Neural cell (in vitro differentiated cells): ENCODE results near the gene MXRA5. TPM values are rescaled to one million over a fixed set of nuclear protein-coding genes. Genes with fewer than 3 reads are reported as not detected.

ENCODE experiments used
- H2AFZ ChIP-seq: fragments of 200-600, 300-800 bp; sonication (generic), shearing (Covaris generic); 2 replicates; pipeline ENCODE4 v1.6.0; 2014; ENCODE audit warnings: low read depth, mild to moderate bottlenecking, antibody characterized with exemption, low read length, moderate library complexity
- H3F3A ChIP-seq: fragments of 200-600 bp; shearing (Covaris generic); 2 replicates; pipeline ENCODE4 v1.6.1; 2016; ENCODE audit warnings: mild to moderate bottlenecking, moderate library complexity, mixed read lengths, antibody characterized with exemption, low read length; ENCODE audit not compliant: insufficient read depth, poor library complexity, severe bottlenecking
- H3K27ac ChIP-seq: fragments of 200-600, 300-800 bp; sonication (generic), shearing (Covaris generic); 2 replicates; pipeline ENCODE4 v1.5.1; 2014; ENCODE audit warnings: mild to moderate bottlenecking, low read length, moderate library complexity
- H3K27me3 ChIP-seq: fragments of 300-800, 200-600 bp; sonication (generic), shearing (Covaris generic); 2 replicates; pipeline ENCODE4 v1.6.0; 2014; ENCODE audit warnings: mild to moderate bottlenecking, low read depth, low read length, moderate library complexity; ENCODE audit not compliant: insufficient read depth
- H3K36me3 ChIP-seq: fragments of 300-800, 200-600 bp; sonication (generic), shearing (Covaris generic); 2 replicates; pipeline ENCODE4 v1.5.1; 2014; ENCODE audit warnings: mild to moderate bottlenecking, antibody characterized with exemption, low read length, moderate library complexity; ENCODE audit not compliant: insufficient read depth
- H3K4me2 ChIP-seq: fragments of 300-800, 200-600 bp; sonication (generic), shearing (Covaris generic); 2 replicates; pipeline ENCODE4 v1.6.0; 2014; ENCODE audit warnings: mild to moderate bottlenecking, low read length
- H3K4me3 ChIP-seq: fragments of 300-800, 200-600 bp; sonication (generic), shearing (Covaris generic); 2 replicates; pipeline ENCODE4 v1.5.1; 2014; ENCODE audit warnings: mild to moderate bottlenecking, low read length, moderate library complexity
- H3K79me2 ChIP-seq: fragments of 200-600 bp; shearing (Covaris generic); replicated peaks from 2 replicates; pipeline ENCODE4 v1.6.0; 2014; ENCODE audit warnings: mild to moderate bottlenecking, low read length, moderate library complexity; ENCODE audit not compliant: insufficient read depth
- H3K9ac ChIP-seq: fragments of 300-800, 200-600 bp; sonication (generic), shearing (Covaris generic); 2 replicates; pipeline ENCODE4 v1.6.1; 2016; ENCODE audit warnings: mild to moderate bottlenecking, low read length, mixed read lengths
- H3K9me2 ChIP-seq: fragments of 200-600 bp; shearing (Covaris generic); 2 replicates; pipeline ENCODE4 v1.6.1; 2016; ENCODE audit warnings: mild to moderate bottlenecking, low read length, mixed read lengths; ENCODE audit not compliant: insufficient read depth
- H3K9me3 ChIP-seq: fragments of 200-600, 300-800 bp; sonication (generic), shearing (Covaris generic); 2 replicates; pipeline ENCODE4 v1.6.1; 2016; ENCODE audit warnings: mild to moderate bottlenecking, mixed run types, low read length, moderate library complexity, mixed read lengths
- H4K20me1 ChIP-seq: fragments of 200-600 bp; shearing (Covaris generic); 2 replicates; pipeline ENCODE4 v1.6.1; 2016; ENCODE audit warnings: mild to moderate bottlenecking, mixed run types; ENCODE audit not compliant: insufficient read depth
- EP300 ChIP-seq: fragments of 450-650 bp; conservative IDR thresholded peaks from 2 replicates; pipeline ENCODE4 v1.6.1; 2014; ENCODE audit warnings: antibody characterized with exemption, mild to moderate bottlenecking, moderate library complexity; ENCODE audit not compliant: poor library complexity, severe bottlenecking
- EZH2 ChIP-seq: fragments of 200-600, 300-800 bp; shearing (Covaris generic), sonication (generic); IDR thresholded peaks from 2 replicates; pipeline ENCODE4 v1.6.1; 2014; ENCODE audit warnings: antibody characterized with exemption, low read length, borderline replicate concordance, mild to moderate bottlenecking; ENCODE audit not compliant: insufficient read depth, poor library complexity, severe bottlenecking
- MXI1 ChIP-seq: fragments of 450-650 bp; conservative IDR thresholded peaks from 2 replicates; pipeline ENCODE4 v1.6.1; 2014; ENCODE audit warnings: antibody characterized with exemption, mild to moderate bottlenecking; ENCODE audit not compliant: poor library complexity, severe bottlenecking
- POLR2AphosphoS5 ChIP-seq: IDR thresholded peaks from 2 replicates; pipeline ENCODE4 v1.6.1; 2012
- RAD21 ChIP-seq: fragments of 450-650 bp; conservative IDR thresholded peaks from 2 replicates; pipeline ENCODE4 v1.6.1; 2014; ENCODE audit warnings: antibody characterized with exemption, mild to moderate bottlenecking, moderate library complexity
- SMC3 ChIP-seq: fragments of 450-650 bp; conservative IDR thresholded peaks from 2 replicates; pipeline ENCODE4 v1.6.1; 2014; ENCODE audit warnings: antibody characterized with exemption, mild to moderate bottlenecking, moderate library complexity; ENCODE audit not compliant: poor library complexity
- TAF1 ChIP-seq: IDR thresholded peaks from 2 replicates; pipeline ENCODE4 v1.6.1; 2012; ENCODE audit warnings: low read depth
- polyA plus RNA-seq: library from polyadenylated mRNA; depleted of rRNA; stranded (reverse); fragments of >200 nt; gene quantifications from 2 replicates; pipeline ENCODE4 v1.2.3, GENCODE V29; 2014
- TF ChIP-seq, protein P1 (sequence below): IDR thresholded peaks from 2 replicates; pipeline ENCODE4 v1.6.1; 2012; ENCODE audit warnings: borderline replicate concordance
- TF ChIP-seq, protein P2 (sequence below): fragments of 450-650 bp; IDR thresholded peaks from 2 replicates; pipeline ENCODE4 v1.5.1; 2014; ENCODE audit warnings: antibody characterized with exemption, mild to moderate bottlenecking, moderate library complexity; ENCODE audit not compliant: poor library complexity, severe bottlenecking

MXRA5 gene
- polyA plus RNA-seq, 1 donor from 2014 or later = 0.28 TPM

DNA sequence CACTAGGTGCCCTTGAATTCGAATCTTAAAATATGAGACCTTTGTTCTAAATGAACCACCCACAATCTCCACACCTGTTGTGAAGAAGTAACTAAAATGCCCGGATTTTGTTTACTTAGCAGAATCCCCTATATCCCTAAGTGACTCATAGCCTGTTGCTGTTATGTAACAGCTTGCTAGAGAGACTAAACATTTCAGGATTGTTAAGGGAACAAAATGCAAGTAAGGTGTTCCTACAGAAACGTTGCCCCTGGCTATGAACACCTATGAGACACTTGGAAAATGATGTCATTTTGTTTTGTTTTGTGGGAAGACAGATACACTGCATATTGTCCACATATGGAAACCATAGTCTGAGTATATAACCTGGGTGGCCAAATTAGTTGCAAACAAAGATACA, 24.2 kb upstream of the MXRA5 start:
- Histone ChIP-seq H3K9me3 (no peaks in the 10 kb centered on the region), H2AFZ (no peak overlapping the region), H4K20me1 (no peaks in the 10 kb centered on the region), H3K27me3 (no peaks in the 10 kb centered on the region), H3K9ac (no peak overlapping the region), H3K9me2 (no peaks in the 10 kb centered on the region), H3K36me3 (no peaks in the 10 kb centered on the region), H3K4me3 (no peak overlapping the region), H3K4me2 (no peak overlapping the region), H3K27ac (no peak overlapping the region), H3K79me2 (no peaks in the 10 kb centered on the region), H3F3A (no peaks in the 10 kb centered on the region)
- TF ChIP-seq TAF1 (no peak), EP300 (no peak), RAD21 (no peak), EZH2 (no peak), POLR2AphosphoS5 (no peak), SMC3 (no peak)
- TF ChIP-seq, protein P1, sequence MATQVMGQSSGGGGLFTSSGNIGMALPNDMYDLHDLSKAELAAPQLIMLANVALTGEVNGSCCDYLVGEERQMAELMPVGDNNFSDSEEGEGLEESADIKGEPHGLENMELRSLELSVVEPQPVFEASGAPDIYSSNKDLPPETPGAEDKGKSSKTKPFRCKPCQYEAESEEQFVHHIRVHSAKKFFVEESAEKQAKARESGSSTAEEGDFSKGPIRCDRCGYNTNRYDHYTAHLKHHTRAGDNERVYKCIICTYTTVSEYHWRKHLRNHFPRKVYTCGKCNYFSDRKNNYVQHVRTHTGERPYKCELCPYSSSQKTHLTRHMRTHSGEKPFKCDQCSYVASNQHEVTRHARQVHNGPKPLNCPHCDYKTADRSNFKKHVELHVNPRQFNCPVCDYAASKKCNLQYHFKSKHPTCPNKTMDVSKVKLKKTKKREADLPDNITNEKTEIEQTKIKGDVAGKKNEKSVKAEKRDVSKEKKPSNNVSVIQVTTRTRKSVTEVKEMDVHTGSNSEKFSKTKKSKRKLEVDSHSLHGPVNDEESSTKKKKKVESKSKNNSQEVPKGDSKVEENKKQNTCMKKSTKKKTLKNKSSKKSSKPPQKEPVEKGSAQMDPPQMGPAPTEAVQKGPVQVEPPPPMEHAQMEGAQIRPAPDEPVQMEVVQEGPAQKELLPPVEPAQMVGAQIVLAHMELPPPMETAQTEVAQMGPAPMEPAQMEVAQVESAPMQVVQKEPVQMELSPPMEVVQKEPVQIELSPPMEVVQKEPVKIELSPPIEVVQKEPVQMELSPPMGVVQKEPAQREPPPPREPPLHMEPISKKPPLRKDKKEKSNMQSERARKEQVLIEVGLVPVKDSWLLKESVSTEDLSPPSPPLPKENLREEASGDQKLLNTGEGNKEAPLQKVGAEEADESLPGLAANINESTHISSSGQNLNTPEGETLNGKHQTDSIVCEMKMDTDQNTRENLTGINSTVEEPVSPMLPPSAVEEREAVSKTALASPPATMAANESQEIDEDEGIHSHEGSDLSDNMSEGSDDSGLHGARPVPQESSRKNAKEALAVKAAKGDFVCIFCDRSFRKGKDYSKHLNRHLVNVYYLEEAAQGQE = no peak
- TF ChIP-seq, protein P2, sequence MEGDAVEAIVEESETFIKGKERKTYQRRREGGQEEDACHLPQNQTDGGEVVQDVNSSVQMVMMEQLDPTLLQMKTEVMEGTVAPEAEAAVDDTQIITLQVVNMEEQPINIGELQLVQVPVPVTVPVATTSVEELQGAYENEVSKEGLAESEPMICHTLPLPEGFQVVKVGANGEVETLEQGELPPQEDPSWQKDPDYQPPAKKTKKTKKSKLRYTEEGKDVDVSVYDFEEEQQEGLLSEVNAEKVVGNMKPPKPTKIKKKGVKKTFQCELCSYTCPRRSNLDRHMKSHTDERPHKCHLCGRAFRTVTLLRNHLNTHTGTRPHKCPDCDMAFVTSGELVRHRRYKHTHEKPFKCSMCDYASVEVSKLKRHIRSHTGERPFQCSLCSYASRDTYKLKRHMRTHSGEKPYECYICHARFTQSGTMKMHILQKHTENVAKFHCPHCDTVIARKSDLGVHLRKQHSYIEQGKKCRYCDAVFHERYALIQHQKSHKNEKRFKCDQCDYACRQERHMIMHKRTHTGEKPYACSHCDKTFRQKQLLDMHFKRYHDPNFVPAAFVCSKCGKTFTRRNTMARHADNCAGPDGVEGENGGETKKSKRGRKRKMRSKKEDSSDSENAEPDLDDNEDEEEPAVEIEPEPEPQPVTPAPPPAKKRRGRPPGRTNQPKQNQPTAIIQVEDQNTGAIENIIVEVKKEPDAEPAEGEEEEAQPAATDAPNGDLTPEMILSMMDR = no peak

DNA sequence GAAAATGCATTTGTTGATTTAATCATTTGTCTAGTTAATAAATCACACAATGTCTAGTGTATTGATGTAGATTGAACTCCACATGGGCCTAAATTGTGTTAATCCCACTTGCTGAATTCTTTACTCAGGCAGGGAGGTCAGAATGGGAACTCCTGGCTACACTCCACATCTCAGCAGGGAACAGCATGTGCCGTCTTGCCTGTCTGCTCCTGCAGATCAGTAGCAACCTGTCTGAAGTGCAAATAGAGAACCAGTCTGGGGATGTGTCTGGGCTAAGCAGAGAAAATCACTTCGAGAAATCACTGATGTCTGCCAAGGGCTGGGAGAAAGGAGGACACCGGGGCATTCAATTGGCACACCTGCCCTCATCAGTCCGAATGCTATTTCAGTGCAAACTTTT, 16.5 kb upstream of the MXRA5 start:
- Histone ChIP-seq H3K9me2 (no peaks in the 10 kb centered on the region), H3F3A (no peaks in the 10 kb centered on the region), H3K36me3 (no peaks in the 10 kb centered on the region), H3K9me3 (no peaks in the 10 kb centered on the region), H3K27ac (no peak overlapping the region), H3K27me3 (no peaks in the 10 kb centered on the region), H3K79me2 (no peaks in the 10 kb centered on the region), H3K4me2 (no peak overlapping the region), H3K4me3 (no peak overlapping the region), H2AFZ (no peak overlapping the region), H4K20me1 (no peaks in the 10 kb centered on the region), H3K9ac (no peak overlapping the region)
- TF ChIP-seq, protein P2 = no peak
- no peak for TF ChIP-seq EP300
- no peak for TF ChIP-seq RAD21
- no peak for TF ChIP-seq MXI1
- TF ChIP-seq POLR2AphosphoS5 = no peak
- no peak for TF ChIP-seq TAF1
- no peak for TF ChIP-seq SMC3
- no peak for TF ChIP-seq EZH2
- TF ChIP-seq, protein P1 = no peak
